ENCODE data around the gene CDK5RAP1.

Gene CDK5RAP1

GRCh38 chr20:33323236-33323635, 78.1 kb downstream of the CDK5RAP1 start:
- TF ChIP-seq EZH2 (IDR thresholded peaks at IDR 0.05; ENCODE audit: borderline replicate concordance, low read length) (no peak), CTCF (IDR thresholded peaks at IDR 0.05; ENCODE audit: low read length) (no peak)
- no peaks in the 10 kb centered on the region for H3K9me3 ChIP-seq (ENCODE audit: low read length)
- H3K36me3 ChIP-seq (ENCODE audit: insufficient read depth, low read length): no peaks in the 10 kb centered on the region
- H2AFZ ChIP-seq (ENCODE audit: low read length): no peak overlapping the region
- no peak overlapping the region for H3K27ac ChIP-seq (ENCODE audit: low read depth, low read length, poor library complexity, severe bottlenecking)
- no peaks in the 10 kb centered on the region for H3K79me2 ChIP-seq (ENCODE audit: insufficient read depth, low read length)
- no peak overlapping the region for H3K4me2 ChIP-seq (ENCODE audit: low read length)
- H3F3A ChIP-seq (ENCODE audit: insufficient read depth, low read length): no peaks in the 10 kb centered on the region
- no peak overlapping the region for H3K4me3 ChIP-seq (ENCODE audit: low read depth, low read length, poor library complexity, severe bottlenecking)
- no peaks in the 10 kb centered on the region for H3K9me2 ChIP-seq (ENCODE audit: low read depth, low read length)
- no peak overlapping the region for H3K9ac ChIP-seq (ENCODE audit: low read length)
- no peaks in the 10 kb centered on the region for H3K4me1 ChIP-seq (ENCODE audit: insufficient read depth, low read length, severe bottlenecking)
- no peaks in the 10 kb centered on the region for H4K20me1 ChIP-seq (ENCODE audit: insufficient read depth, low read length)
- peaks cover 19% of the 10 kb centered on the region; the same call in 1 of the 2 replicates for H3K27me3 ChIP-seq (ENCODE audit: insufficient read depth, low read length)

DNA sequence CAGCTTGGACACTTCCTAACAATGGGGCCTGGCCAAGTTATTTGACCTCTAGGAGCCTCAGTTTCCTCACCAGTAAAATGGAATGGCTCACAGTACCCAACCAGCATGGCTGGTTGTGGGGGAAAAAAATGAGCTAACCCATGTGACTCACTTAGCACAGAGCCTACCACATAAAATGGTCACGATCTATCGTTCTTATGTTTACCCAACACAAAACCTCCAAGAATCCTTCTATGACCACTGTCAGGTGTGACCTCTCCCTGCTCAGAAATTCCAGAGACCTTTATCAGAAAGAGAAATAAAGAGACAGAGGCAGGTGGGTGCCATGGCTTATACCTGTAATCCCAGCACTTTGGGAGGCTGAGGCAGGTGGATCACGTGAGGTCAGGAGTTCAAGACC, 78.9 kb downstream of the CDK5RAP1 start:
- TF ChIP-seq EZH2 (IDR thresholded peaks at IDR 0.05; ENCODE audit: borderline replicate concordance, low read length) (no peak), CTCF (IDR thresholded peaks at IDR 0.05; ENCODE audit: low read length) (no peak)
- Histone ChIP-seq H3K9me3 (ENCODE audit: low read length) (no peaks in the 10 kb centered on the region), H3K79me2 (ENCODE audit: insufficient read depth, low read length) (no peaks in the 10 kb centered on the region), H3F3A (ENCODE audit: insufficient read depth, low read length) (no peaks in the 10 kb centered on the region), H3K4me1 (ENCODE audit: insufficient read depth, low read length, severe bottlenecking) (no peaks in the 10 kb centered on the region), H3K27ac (ENCODE audit: low read depth, low read length, poor library complexity, severe bottlenecking) (no peak overlapping the region), H3K9ac (ENCODE audit: low read length) (no peak overlapping the region), H3K4me2 (ENCODE audit: low read length) (no peak overlapping the region), H3K27me3 (ENCODE audit: insufficient read depth, low read length) (peaks cover 27% of the 10 kb centered on the region), H3K36me3 (ENCODE audit: insufficient read depth, low read length) (no peaks in the 10 kb centered on the region), H2AFZ (ENCODE audit: low read length) (no peak overlapping the region), H4K20me1 (ENCODE audit: insufficient read depth, low read length) (no peaks in the 10 kb centered on the region), H3K4me3 (ENCODE audit: low read depth, low read length, poor library complexity, severe bottlenecking) (no peak overlapping the region), H3K9me2 (ENCODE audit: low read depth, low read length) (no peaks in the 10 kb centered on the region)

- H3K4me3 ChIP-seq (ENCODE audit: low read depth, low read length, poor library complexity, severe bottlenecking): no peak overlapping the region
- no peak overlapping the region for H2AFZ ChIP-seq (ENCODE audit: low read length)
- TF ChIP-seq CTCF (IDR thresholded peaks at IDR 0.05; ENCODE audit: low read length) (no peak), EZH2 (IDR thresholded peaks at IDR 0.05; ENCODE audit: borderline replicate concordance, low read length) (no peak)
- H3K9me3 ChIP-seq (ENCODE audit: low read length): no peaks in the 10 kb centered on the region
- no peaks in the 10 kb centered on the region for H4K20me1 ChIP-seq (ENCODE audit: insufficient read depth, low read length)
- no peak overlapping the region for H3K9ac ChIP-seq (ENCODE audit: low read length)
- peaks cover 24% of the 10 kb centered on the region for H3K27me3 ChIP-seq (ENCODE audit: insufficient read depth, low read length)
- no peaks in the 10 kb centered on the region for H3K79me2 ChIP-seq (ENCODE audit: insufficient read depth, low read length)
- H3K4me2 ChIP-seq (ENCODE audit: low read length): no peak overlapping the region
- H3F3A ChIP-seq (ENCODE audit: insufficient read depth, low read length): no peaks in the 10 kb centered on the region
- no peaks in the 10 kb centered on the region for H3K36me3 ChIP-seq (ENCODE audit: insufficient read depth, low read length)
- H3K27ac ChIP-seq (ENCODE audit: low read depth, low read length, poor library complexity, severe bottlenecking): no peak overlapping the region
- H3K4me1 ChIP-seq (ENCODE audit: insufficient read depth, low read length, severe bottlenecking): no peaks in the 10 kb centered on the region
- H3K9me2 ChIP-seq (ENCODE audit: low read depth, low read length): no peaks in the 10 kb centered on the region
These were observed 81.3 kb downstream of the CDK5RAP1 start for GRCh38 chr20:33320006-33320405.
